CD4-positive, alpha-beta T cell (primary cell): ENCODE data around the gene SOCS3. TPM values are rescaled to one million over a fixed set of nuclear protein-coding genes. Genes with fewer than 3 reads are reported as not detected.

Source experiments
- ATAC-seq: fragments of 200-7000 bp; cut with Tn5 transposase; one replicate; pipeline ENCODE4 v1.10.0; 2022; ENCODE audit warnings: mild to moderate bottlenecking; ENCODE audit not compliant: poor library complexity
- CTCF ChIA-PET: fragments of 350-600 bp; sonication (Branson Sonifier 250); formaldehyde crosslinking; loops from one replicate; lab custom pipeline; 2021; ENCODE audit warnings: antibody characterized with exemption, inconsistent platforms; lab: Charles Lee
- POLR2A ChIA-PET: fragments of 350-600 bp; sonication (Branson Sonifier 250); formaldehyde crosslinking; loops from one replicate; lab custom pipeline; 2021; ENCODE audit warnings: antibody characterized with exemption, inconsistent platforms; lab: Charles Lee
- DNase-seq, 14 experiments: peaks; one replicate each; pipeline ENCODE4 v3.0.0-alpha.2; 2013 to 2020; ENCODE audit warnings: mixed read lengths in 2 of 14
- H3K27ac ChIP-seq, 2 donors: one replicate each; pipeline versions ENCODE4 v1.5.1 to v1.7.0; 2013; ENCODE audit warnings: low read length in 2 of 2, low read depth in 1 of 2, mild to moderate bottlenecking in 1 of 2
- H3K27me3 ChIP-seq, 2 experiments: 1 replicate in 1 of 2; 2 replicates in 1 of 2; pipeline versions ENCODE4 v1.6.1 to v1.7.0; 2013; ENCODE audit warnings: low read length in 2 of 2, control low read depth in 1 of 2, mild to moderate bottlenecking in 1 of 2, moderate library complexity in 1 of 2; ENCODE audit not compliant: insufficient read depth in 2 of 2, control insufficient read depth in 1 of 2
- H3K36me3 ChIP-seq: one replicate; pipeline ENCODE4 v1.6.1; 2013; ENCODE audit warnings: low read length, control low read depth; ENCODE audit not compliant: insufficient read depth
- H3K4me1 ChIP-seq: one replicate; pipeline ENCODE4 v1.6.1; 2013; ENCODE audit warnings: low read length, control low read depth; ENCODE audit not compliant: insufficient read depth
- H3K4me3 ChIP-seq: one replicate; pipeline ENCODE4 v1.5.1; 2013; ENCODE audit warnings: mild to moderate bottlenecking, low read length, moderate library complexity
- H3K9me3 ChIP-seq, 2 experiments: 1 replicate in 1 of 2; 2 replicates in 1 of 2; pipeline versions ENCODE4 v1.6.1 to v1.7.0; 2013; ENCODE audit warnings: low read length in 2 of 2, mild to moderate bottlenecking in 2 of 2, control low read depth in 1 of 2, moderate library complexity in 1 of 2; ENCODE audit not compliant: control insufficient read depth in 1 of 2, insufficient read depth in 1 of 2
- H3K27ac Mint-ChIP-seq: one replicate; pipeline ENCODE4 v1.8.0; 2020; ENCODE audit warnings: mixed read lengths
- H3K27me3 Mint-ChIP-seq: one replicate; pipeline ENCODE4 v1.8.0; 2021; ENCODE audit warnings: mixed read lengths
- H3K36me3 Mint-ChIP-seq: one replicate; pipeline ENCODE4 v1.8.0; 2021; ENCODE audit warnings: low read depth, mixed read lengths
- H3K4me1 Mint-ChIP-seq: one replicate; pipeline ENCODE4 v1.8.0; 2021; ENCODE audit warnings: low read depth, mixed read lengths
- H3K4me3 Mint-ChIP-seq: one replicate; pipeline ENCODE4 v1.8.0; 2020; ENCODE audit warnings: mild to moderate bottlenecking, mixed read lengths
- H3K9me3 Mint-ChIP-seq: one replicate; pipeline ENCODE4 v1.8.0; 2020; ENCODE audit warnings: mixed read lengths
- intact Hi-C, 2 experiments: fragments of 100-400 bp; cut with DNase I in 1 of 2; cut with micrococcal nuclease in 1 of 2; formaldehyde crosslinking; loops; one replicate each; pipeline versions ENCODE4 v1.15.1 to v1.9.0; 2023 to 2025; cut with DNase I, micrococcal nuclease
- total RNA-seq, 174 experiments: library from RNA in 2 of 174; stranded (reverse) in 2 of 174; gene quantifications; one replicate each; pipeline ENCODE4 v1.2.3 and lab custom pipeline; 2021 to 2026
- TF ChIP-seq, protein P1 (sequence below): fragments of 200-600 bp; IDR thresholded peaks from one replicate; pipeline ENCODE4 v1.8.0; 2022; ENCODE audit warnings: antibody characterized with exemption, mild to moderate bottlenecking

Gene SOCS3
- total RNA-seq, 2 experiments from 2014 or later = 414 to 427 TPM

DNA sequence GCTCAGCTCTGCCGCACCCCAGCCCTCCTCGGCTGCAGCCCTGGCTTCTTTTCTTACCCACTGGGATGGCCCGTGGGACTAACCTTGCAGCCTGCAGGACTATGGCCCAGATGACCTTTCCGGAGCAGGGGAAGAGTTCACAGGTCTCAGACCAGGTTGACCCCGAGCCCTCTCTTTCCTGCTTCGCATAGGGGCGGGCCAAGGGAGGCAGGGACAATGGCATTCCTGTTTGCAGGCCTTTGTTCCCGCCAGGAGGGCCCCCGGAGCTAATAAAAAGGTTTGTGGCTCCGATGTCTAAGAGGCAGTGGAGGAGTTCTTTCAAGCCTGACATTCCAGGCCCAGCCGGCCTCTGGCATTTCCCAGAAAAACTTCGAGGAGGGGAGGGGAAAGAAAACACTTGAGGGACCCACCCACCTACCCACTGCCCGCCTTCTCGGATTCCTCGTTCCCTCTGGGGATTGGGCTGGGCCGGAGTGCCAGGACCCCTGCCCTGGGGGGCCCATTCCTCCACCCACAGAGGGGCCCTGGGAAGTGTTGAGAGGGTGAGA is 5.8 kb upstream of the SOCS3 start:
- H3K4me3 Mint-ChIP-seq = no peak overlapping the region
- peaks cover 2 to 3% of the 10 kb centered on the region in 2 experiments for H3K27me3 ChIP-seq
- no peak overlapping the region for H3K4me3 ChIP-seq
- no peak overlapping the region for H3K27ac ChIP-seq
- TF ChIP-seq, protein P1, sequence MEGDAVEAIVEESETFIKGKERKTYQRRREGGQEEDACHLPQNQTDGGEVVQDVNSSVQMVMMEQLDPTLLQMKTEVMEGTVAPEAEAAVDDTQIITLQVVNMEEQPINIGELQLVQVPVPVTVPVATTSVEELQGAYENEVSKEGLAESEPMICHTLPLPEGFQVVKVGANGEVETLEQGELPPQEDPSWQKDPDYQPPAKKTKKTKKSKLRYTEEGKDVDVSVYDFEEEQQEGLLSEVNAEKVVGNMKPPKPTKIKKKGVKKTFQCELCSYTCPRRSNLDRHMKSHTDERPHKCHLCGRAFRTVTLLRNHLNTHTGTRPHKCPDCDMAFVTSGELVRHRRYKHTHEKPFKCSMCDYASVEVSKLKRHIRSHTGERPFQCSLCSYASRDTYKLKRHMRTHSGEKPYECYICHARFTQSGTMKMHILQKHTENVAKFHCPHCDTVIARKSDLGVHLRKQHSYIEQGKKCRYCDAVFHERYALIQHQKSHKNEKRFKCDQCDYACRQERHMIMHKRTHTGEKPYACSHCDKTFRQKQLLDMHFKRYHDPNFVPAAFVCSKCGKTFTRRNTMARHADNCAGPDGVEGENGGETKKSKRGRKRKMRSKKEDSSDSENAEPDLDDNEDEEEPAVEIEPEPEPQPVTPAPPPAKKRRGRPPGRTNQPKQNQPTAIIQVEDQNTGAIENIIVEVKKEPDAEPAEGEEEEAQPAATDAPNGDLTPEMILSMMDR = no peak
- H3K36me3 Mint-ChIP-seq = no peaks in the 10 kb centered on the region
- intact Hi-C loops = loop anchor here in 1 of 2 experiments (10.0 kb wide), 1 partner anchor 241 kb away; the partner anchor contains the start of gene TMC6
- H3K4me1 Mint-ChIP-seq = peaks cover 12% of the 10 kb centered on the region
- ChIA-PET POLR2A (no interaction called here), CTCF (no interaction called here)
- DNase-seq = no peak
- H3K27me3 Mint-ChIP-seq = no peaks in the 10 kb centered on the region
- peaks cover 11% of the 10 kb centered on the region for H3K4me1 ChIP-seq
- ATAC-seq = no peak
- H3K27ac Mint-ChIP-seq = no peak overlapping the region
- no peaks in the 10 kb centered on the region for H3K9me3 ChIP-seq
- H3K36me3 ChIP-seq = no peaks in the 10 kb centered on the region
- no peaks in the 10 kb centered on the region for H3K9me3 Mint-ChIP-seq

DNA sequence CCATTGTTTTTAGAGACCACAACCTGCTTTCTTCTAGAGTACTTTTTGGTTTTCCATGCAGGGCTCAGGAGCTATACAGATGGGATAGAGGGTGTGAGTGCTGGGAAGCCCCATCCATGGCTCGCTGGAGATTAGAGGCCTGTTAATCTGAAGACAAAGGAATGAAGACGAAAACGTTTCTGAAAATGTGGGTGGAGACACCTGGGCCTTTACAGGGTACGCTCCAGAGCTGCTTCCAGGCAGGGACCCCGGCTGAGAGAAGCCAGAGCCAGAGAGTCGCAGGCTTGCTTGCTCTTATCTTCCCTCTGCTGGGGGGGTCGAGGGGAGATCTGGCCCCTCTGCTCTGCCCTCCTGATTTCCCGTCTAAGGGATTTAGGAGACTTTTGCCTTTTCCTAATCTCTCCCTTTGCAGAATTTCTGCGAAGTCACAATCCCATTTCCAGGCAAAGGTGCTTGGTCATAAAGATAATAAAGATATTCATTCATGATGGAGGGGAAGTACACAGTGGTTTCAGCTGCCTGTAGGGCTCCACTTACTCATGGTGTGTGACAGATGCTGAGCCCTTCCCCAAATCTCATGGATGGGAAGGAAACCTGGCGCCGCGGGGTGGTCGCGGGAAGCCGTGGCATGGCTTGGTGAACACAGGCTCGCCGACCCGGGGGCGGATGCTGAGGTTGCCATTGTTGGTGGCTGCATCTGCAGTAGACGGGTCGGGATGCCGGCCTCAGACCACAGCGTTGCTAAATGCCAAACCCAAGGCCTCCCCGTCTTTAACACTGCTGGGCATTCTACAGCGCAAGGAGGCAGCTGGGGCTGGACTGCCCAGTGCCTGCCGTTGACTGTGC is 4.8 kb upstream of the SOCS3 start:
- no peak overlapping the region for H3K4me3 Mint-ChIP-seq
- no peak for ATAC-seq
- CTCF ChIA-PET = interaction anchor here (5.6 kb wide), 1 partner anchor 57 kb away, joined by 40 read pairs; no protein-coding TSS in a partner anchor
- DNase-seq = peak in 1 of 14 experiments; percentile 45
- no peak overlapping the region for H3K27ac Mint-ChIP-seq
- TF ChIP-seq, protein P1 = no peak
- no peaks in the 10 kb centered on the region for H3K27me3 Mint-ChIP-seq
- peaks cover 2 to 3% of the 10 kb centered on the region in 2 experiments for H3K27me3 ChIP-seq
- H3K4me1 ChIP-seq = peaks cover 15% of the 10 kb centered on the region
- no peak overlapping the region for H3K27ac ChIP-seq
- H3K9me3 ChIP-seq = no peaks in the 10 kb centered on the region
- no peak overlapping the region for H3K4me3 ChIP-seq
- POLR2A ChIA-PET = interaction anchor here (0.9 kb wide), 1 partner anchor 90 kb away, joined by 4 read pairs; no protein-coding TSS in a partner anchor
- no peaks in the 10 kb centered on the region for H3K9me3 Mint-ChIP-seq
- intact Hi-C loops = loop anchor here in 1 of 2 experiments (10.0 kb wide), 1 partner anchor 240 kb away; the partner anchor contains the start of gene TMC6
- H3K36me3 ChIP-seq = no peaks in the 10 kb centered on the region
- H3K36me3 Mint-ChIP-seq = no peaks in the 10 kb centered on the region
- peaks cover 13% of the 10 kb centered on the region for H3K4me1 Mint-ChIP-seq

DNA sequence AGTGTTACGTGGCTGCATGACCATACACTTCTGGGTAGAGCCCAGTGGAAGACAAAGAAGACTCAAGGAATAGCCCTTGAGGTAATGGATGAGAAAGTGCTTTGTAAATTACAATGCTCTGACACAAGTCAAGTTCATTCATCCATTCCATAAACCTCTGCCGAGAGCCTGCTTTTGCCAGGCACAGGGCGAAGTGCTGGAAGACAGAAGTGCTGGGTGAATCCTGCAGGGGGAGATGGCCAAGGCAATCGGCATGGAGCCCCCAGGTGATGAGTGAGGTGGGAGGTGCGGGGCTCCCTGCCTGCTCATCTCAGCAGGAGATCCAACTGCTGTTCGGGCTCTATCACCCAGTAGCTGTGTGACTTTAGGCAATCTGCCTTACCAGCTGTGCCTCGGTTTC is 2.8 kb upstream of the SOCS3 start:
- H3K36me3 ChIP-seq = peaks cover 12% of the 10 kb centered on the region
- no peak overlapping the region for H3K27ac ChIP-seq
- TF ChIP-seq, protein P1 = no peak
- peak overlapping the region; percentile 24 for H3K27ac Mint-ChIP-seq
- H3K4me1 Mint-ChIP-seq = peaks cover 21% of the 10 kb centered on the region
- no peak overlapping the region for H3K4me3 ChIP-seq
- ChIA-PET POLR2A (interaction anchor here (0.6 to 1.6 kb wide), 2 partner anchors 19 to 404 kb away, joined by 3 to 4 read pairs; partner anchors contain the start of gene TNRC6C), CTCF (interaction anchor here (0.7 to 5.6 kb wide), 5 partner anchors 14 to 74 kb away, joined by 3 to 40 read pairs (median 19); partner anchors contain the start of gene PGS1)
- peak overlapping the region; percentile 56 for H3K4me3 Mint-ChIP-seq
- DNase-seq (no peak), ATAC-seq (no peak)
- intact Hi-C loops = loop anchor here in 1 of 2 experiments (10.0 kb wide), 1 partner anchor 238 kb away; the partner anchor contains the start of gene TMC6
- no peaks in the 10 kb centered on the region for H3K9me3 ChIP-seq
- H3K9me3 Mint-ChIP-seq = no peaks in the 10 kb centered on the region
- H3K36me3 Mint-ChIP-seq = peaks cover 13% of the 10 kb centered on the region
- H3K4me1 ChIP-seq = peaks cover 28% of the 10 kb centered on the region
- H3K27me3 ChIP-seq = peaks cover 2 to 3% of the 10 kb centered on the region in 2 experiments
- no peaks in the 10 kb centered on the region for H3K27me3 Mint-ChIP-seq
